Ishikawa (cell line): ENCODE data around the gene S1PR2.

Experiments
- CEBPB ChIP-seq: IDR thresholded peaks from 2 replicates; pipeline ENCODE4 v1.6.1; 2012
- CREB1 ChIP-seq: IDR thresholded peaks from 2 replicates; pipeline ENCODE4 v1.6.1; 2012; ENCODE audit warnings: low read depth
- EGR1 ChIP-seq: IDR thresholded peaks from 2 replicates; pipeline ENCODE4 v1.6.1; 2012
- EP300 ChIP-seq: IDR thresholded peaks from 2 replicates; pipeline ENCODE4 v1.6.1; 2012; ENCODE audit warnings: borderline replicate concordance
- FOXM1 ChIP-seq: IDR thresholded peaks from 2 replicates; pipeline ENCODE4 v1.6.1; 2012; ENCODE audit warnings: low read depth, borderline replicate concordance
- MAX ChIP-seq: IDR thresholded peaks from 2 replicates; pipeline ENCODE4 v1.6.1; 2012
- NFIC ChIP-seq: IDR thresholded peaks from 2 replicates; pipeline ENCODE4 v1.6.1; 2012
- RAD21 ChIP-seq: IDR thresholded peaks from 2 replicates; pipeline ENCODE4 v1.6.1; 2012; ENCODE audit warnings: low read depth
- REST ChIP-seq: IDR thresholded peaks from 2 replicates; pipeline ENCODE4 v1.6.1; 2012; ENCODE audit warnings: low read depth, mild to moderate bottlenecking
- TAF1 ChIP-seq: IDR thresholded peaks from 2 replicates; pipeline ENCODE4 v1.6.1; 2012; ENCODE audit warnings: low read depth, mild to moderate bottlenecking
- TCF12 ChIP-seq: IDR thresholded peaks from 2 replicates; pipeline ENCODE4 v1.6.1; 2012; ENCODE audit warnings: low read depth
- TEAD4 ChIP-seq: IDR thresholded peaks from 2 replicates; pipeline ENCODE4 v1.6.1; 2012
- USF1 ChIP-seq: IDR thresholded peaks from 2 replicates; pipeline ENCODE4 v1.6.1; 2012
- YY1 ChIP-seq: IDR thresholded peaks from 2 replicates; pipeline ENCODE4 v1.6.1; 2012; ENCODE audit warnings: low read depth
- ZBTB7A ChIP-seq: IDR thresholded peaks from 2 replicates; pipeline ENCODE4 v1.6.1; 2012; ENCODE audit warnings: low read depth

S1PR2 gene

GRCh38 chr19:10184636-10185035, 46.5 kb downstream of the S1PR2 start:
- TF ChIP-seq NFIC: no peak

- TF ChIP-seq ZBTB7A: no peak
- TF ChIP-seq TCF12: no peak
- no peak for TF ChIP-seq USF1
- TF ChIP-seq EGR1: no peak
- TF ChIP-seq FOXM1: no peak
- no peak for TF ChIP-seq MAX
- no peak for TF ChIP-seq TAF1
- no peak for TF ChIP-seq EP300
Observed at GRCh38 chr19:10183926-10184325, 47.2 kb downstream of the S1PR2 start.

- TF ChIP-seq FOXM1 (no peak), RAD21 (no peak), TAF1 (no peak), CEBPB (no peak), YY1 (no peak), EP300 (no peak), CREB1 (no peak)
Observed at GRCh38 chr19:10182847-10183246, 48.3 kb downstream of the S1PR2 start.

GRCh38 chr19:10182076-10182475, 49.1 kb downstream of the S1PR2 start:
- TF ChIP-seq YY1: no peak
- no peak for TF ChIP-seq FOXM1

GRCh38 chr19:10180459-10180858, 50.7 kb downstream of the S1PR2 start:
- TF ChIP-seq TEAD4 (no peak), NFIC (no peak), EGR1 (no peak), FOXM1 (no peak), USF1 (no peak), RAD21 (no peak), TCF12 (no peak), MAX (no peak), EP300 (no peak), CREB1 (no peak), CEBPB (no peak)

- no peak for TF ChIP-seq CREB1
- no peak for TF ChIP-seq RAD21
- TF ChIP-seq TCF12: no peak
- no peak for TF ChIP-seq CEBPB
- no peak for TF ChIP-seq NFIC
- no peak for TF ChIP-seq REST
- TF ChIP-seq EP300: no peak
- no peak for TF ChIP-seq TAF1
- TF ChIP-seq EGR1: no peak
- no peak for TF ChIP-seq MAX
- no peak for TF ChIP-seq YY1
- TF ChIP-seq FOXM1: no peak
- TF ChIP-seq TEAD4: no peak
- TF ChIP-seq ZBTB7A: no peak
- no peak for TF ChIP-seq USF1
Observed at GRCh38 chr19:10173527-10173926, 57.6 kb downstream of the S1PR2 start.
